Suprapubic skin (tissue), 4 donors: ENCODE measurements around the gene TMEM80.

Experiments used
- EP300 ChIP-seq: sonication (generic); formaldehyde crosslinking; IDR thresholded peaks from one replicate; pipeline ENCODE4 v1.6.1; 2017; ENCODE audit warnings: antibody characterized with exemption
- POLR2A ChIP-seq, 2 donors: fragments of 450-650 bp; IDR thresholded peaks; one replicate each; pipeline ENCODE4 v1.6.1; 2017; ENCODE audit warnings: antibody characterized with exemption in 2 of 2, mild to moderate bottlenecking in 2 of 2, moderate library complexity in 2 of 2
- POLR2AphosphoS5 ChIP-seq, 3 donors: sonication (generic); formaldehyde crosslinking; IDR thresholded peaks; one replicate each; pipeline ENCODE4 v1.6.1; 2017; ENCODE audit warnings: antibody characterized with exemption in 3 of 3
- TF ChIP-seq, protein P1 (sequence below), 2 donors: fragments of 200-600 bp in 1 of 2; fragments of 450-650 bp in 1 of 2; sonication (generic) in 1 of 2; IDR thresholded peaks; one replicate each; pipeline ENCODE4 v1.5.1; 2016 to 2019; ENCODE audit warnings: antibody characterized with exemption in 2 of 2, mild to moderate bottlenecking in 1 of 2, moderate library complexity in 1 of 2

DNA sequence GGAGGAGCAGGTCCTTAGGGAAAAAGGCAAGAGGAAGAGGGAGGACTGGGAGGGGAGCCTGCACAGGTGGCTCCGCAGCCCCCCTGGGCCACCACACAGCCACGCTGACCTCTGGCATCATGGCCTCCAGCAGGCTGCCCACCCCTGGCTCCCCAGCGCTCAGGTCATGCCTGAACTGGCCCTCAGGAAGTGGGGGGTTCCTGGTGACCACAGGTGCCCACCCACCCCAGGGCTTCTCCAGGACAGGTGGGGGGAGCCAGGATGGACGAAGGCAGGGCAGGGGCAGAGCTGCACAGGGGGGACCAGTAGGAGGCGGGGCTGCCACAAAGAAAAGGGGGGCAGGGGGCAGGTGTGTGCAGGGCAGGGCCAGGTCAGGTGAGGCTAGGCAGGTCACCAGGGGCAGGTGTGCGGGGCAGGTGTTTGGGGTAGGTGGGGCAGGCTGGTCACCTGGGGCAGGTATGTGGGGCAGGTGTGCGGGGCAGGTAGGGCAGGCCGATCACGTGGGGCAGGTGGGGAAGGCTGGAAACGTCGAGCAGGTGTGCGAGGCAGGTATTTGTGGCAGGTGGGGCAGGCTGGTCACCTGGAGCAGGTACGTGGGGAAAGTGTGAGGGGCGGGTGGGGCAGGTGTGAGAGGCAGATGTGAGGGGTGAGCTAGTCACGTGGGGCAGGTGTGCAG is 1.6 kb upstream of the TMEM80 start:
- TF ChIP-seq, protein P1, sequence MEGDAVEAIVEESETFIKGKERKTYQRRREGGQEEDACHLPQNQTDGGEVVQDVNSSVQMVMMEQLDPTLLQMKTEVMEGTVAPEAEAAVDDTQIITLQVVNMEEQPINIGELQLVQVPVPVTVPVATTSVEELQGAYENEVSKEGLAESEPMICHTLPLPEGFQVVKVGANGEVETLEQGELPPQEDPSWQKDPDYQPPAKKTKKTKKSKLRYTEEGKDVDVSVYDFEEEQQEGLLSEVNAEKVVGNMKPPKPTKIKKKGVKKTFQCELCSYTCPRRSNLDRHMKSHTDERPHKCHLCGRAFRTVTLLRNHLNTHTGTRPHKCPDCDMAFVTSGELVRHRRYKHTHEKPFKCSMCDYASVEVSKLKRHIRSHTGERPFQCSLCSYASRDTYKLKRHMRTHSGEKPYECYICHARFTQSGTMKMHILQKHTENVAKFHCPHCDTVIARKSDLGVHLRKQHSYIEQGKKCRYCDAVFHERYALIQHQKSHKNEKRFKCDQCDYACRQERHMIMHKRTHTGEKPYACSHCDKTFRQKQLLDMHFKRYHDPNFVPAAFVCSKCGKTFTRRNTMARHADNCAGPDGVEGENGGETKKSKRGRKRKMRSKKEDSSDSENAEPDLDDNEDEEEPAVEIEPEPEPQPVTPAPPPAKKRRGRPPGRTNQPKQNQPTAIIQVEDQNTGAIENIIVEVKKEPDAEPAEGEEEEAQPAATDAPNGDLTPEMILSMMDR (IDR thresholded peaks at IDR 0.05): no peak
- no peak for TF ChIP-seq EP300
- no peak for TF ChIP-seq POLR2A (IDR thresholded peaks at IDR 0.05)
- no peak for TF ChIP-seq POLR2AphosphoS5 (IDR thresholded peaks at IDR 0.05)
